HL-60 (cell line): ENCODE results near the gene C16orf46.

ENCODE experiments used
- DNase-seq, 2 experiments: peaks; one replicate each; pipeline ENCODE4 v3.0.0-alpha.2; 2010 to 2020; ENCODE audit warnings: low read depth in 1 of 2, low spot score in 1 of 2
- H3K27ac ChIP-seq: fragments of 250-450 bp; sonication (Bioruptor Pico); replicated peaks from 2 replicates; pipeline ENCODE4 v1.5.1; 2020; ENCODE audit warnings: mild to moderate bottlenecking, moderate library complexity
- H3K27me3 ChIP-seq: fragments of 250-450 bp; sonication (Bioruptor Pico); 2 replicates; pipeline ENCODE4 v1.5.1; 2021; ENCODE audit warnings: mild to moderate bottlenecking, moderate library complexity; ENCODE audit not compliant: insufficient read depth, poor library complexity, severe bottlenecking
- H3K4me3 ChIP-seq: replicated peaks from 2 replicates; pipeline ENCODE4 v1.5.1; 2011; ENCODE audit warnings: mild to moderate bottlenecking, control low read depth, low read length; ENCODE audit not compliant: insufficient read depth
- CTCF ChIP-seq: IDR thresholded peaks from one replicate; pipeline ENCODE4 v1.5.1; 2011; ENCODE audit warnings: low read length, control low read depth, inconsistent platforms; ENCODE audit not compliant: insufficient read depth
- GABPA ChIP-seq: IDR thresholded peaks from 2 replicates; pipeline ENCODE4 v1.6.1; 2012; ENCODE audit warnings: low read depth
- POLR2AphosphoS5 ChIP-seq: IDR thresholded peaks from 2 replicates; pipeline ENCODE4 v1.6.1; 2012; ENCODE audit warnings: low read depth
- REST ChIP-seq: IDR thresholded peaks from 2 replicates; pipeline ENCODE4 v1.6.1; 2012; ENCODE audit warnings: low read depth; ENCODE audit not compliant: insufficient replicate concordance
- SPI1 ChIP-seq: IDR thresholded peaks from 2 replicates; pipeline ENCODE4 v1.6.1; 2012; ENCODE audit warnings: low read depth, mild to moderate bottlenecking, borderline replicate concordance

The C16orf46 gene

GRCh38 chr16:81080233-81080632, 3.2 kb upstream of the C16orf46 start:
- no peak overlapping the region for H3K4me3 ChIP-seq
- DNase-seq, result no peak
- no peaks in the 10 kb centered on the region for H3K27me3 ChIP-seq
- TF ChIP-seq GABPA (no peak), POLR2AphosphoS5 (no peak), CTCF (no peak), REST (no peak), SPI1 (no peak)
- H3K27ac ChIP-seq, result no peak overlapping the region

- Histone ChIP-seq H3K4me3 (peak overlapping the region; percentile 88), H3K27ac (peak overlapping the region; percentile 80), H3K27me3 (no peaks in the 10 kb centered on the region)
- DNase-seq, result peak; percentile 60 to 88
- no peak for TF ChIP-seq SPI1
- no peak for TF ChIP-seq GABPA
- no peak for TF ChIP-seq REST
- TF ChIP-seq POLR2AphosphoS5, result no peak
- TF ChIP-seq CTCF, result no peak
Measured at GRCh38 chr16:81076566-81077075, 417 bp downstream of the C16orf46 start.

GRCh38 chr16:81073560-81074330, 3.3 kb downstream of the C16orf46 start:
- no peak for DNase-seq
- Histone ChIP-seq H3K4me3 (no peak overlapping the region), H3K27ac (no peak overlapping the region), H3K27me3 (no peaks in the 10 kb centered on the region)
- TF ChIP-seq SPI1 (no peak), POLR2AphosphoS5 (no peak), CTCF (no peak), GABPA (no peak), REST (no peak)
